PFSK-1 (cell line): ENCODE results near the gene C9orf152.

ENCODE experiments used
- FOXP2 ChIP-seq: optimal IDR thresholded peaks from 2 replicates; pipeline ENCODE3; 2011; ENCODE audit warnings: borderline replicate concordance, control low read depth, inconsistent platforms; ENCODE audit not compliant: insufficient read depth; ENCODE audit errors: extremely low read length, extremely low read depth
- POLR2AphosphoS5 ChIP-seq: IDR thresholded peaks from 2 replicates; pipeline ENCODE4 v1.6.1; 2012; ENCODE audit warnings: low read depth, mild to moderate bottlenecking, control low read depth, low read length, moderate library complexity
- SIN3A ChIP-seq: IDR thresholded peaks from 2 replicates; pipeline ENCODE4 v1.6.1; 2012; ENCODE audit warnings: mild to moderate bottlenecking, low read length, moderate library complexity, borderline replicate concordance; ENCODE audit not compliant: insufficient read depth
- TAF1 ChIP-seq: IDR thresholded peaks from 2 replicates; pipeline ENCODE4 v1.6.1; 2012; ENCODE audit warnings: low read length, control low read depth, borderline replicate concordance; ENCODE audit not compliant: insufficient read depth
- TF ChIP-seq, protein P1 (sequence below), 2 experiments: IDR thresholded peaks; 2 replicates each; pipeline versions ENCODE4 v1.6.1 to v1.8.0; 2011 to 2012; ENCODE audit warnings: low read depth in 2 of 2, low read length in 2 of 2, control low read depth in 1 of 2, inconsistent platforms in 1 of 2, mild to moderate bottlenecking in 1 of 2, moderate library complexity in 1 of 2; ENCODE audit not compliant: insufficient read depth in 1 of 2

Gene C9orf152

GRCh38 chr9:110180511-110181434 lies 27.2 kb downstream of the C9orf152 start:
- TF ChIP-seq POLR2AphosphoS5 = no peak
- TF ChIP-seq FOXP2 = no peak
- TF ChIP-seq TAF1 = no peak
- TF ChIP-seq, protein P1, sequence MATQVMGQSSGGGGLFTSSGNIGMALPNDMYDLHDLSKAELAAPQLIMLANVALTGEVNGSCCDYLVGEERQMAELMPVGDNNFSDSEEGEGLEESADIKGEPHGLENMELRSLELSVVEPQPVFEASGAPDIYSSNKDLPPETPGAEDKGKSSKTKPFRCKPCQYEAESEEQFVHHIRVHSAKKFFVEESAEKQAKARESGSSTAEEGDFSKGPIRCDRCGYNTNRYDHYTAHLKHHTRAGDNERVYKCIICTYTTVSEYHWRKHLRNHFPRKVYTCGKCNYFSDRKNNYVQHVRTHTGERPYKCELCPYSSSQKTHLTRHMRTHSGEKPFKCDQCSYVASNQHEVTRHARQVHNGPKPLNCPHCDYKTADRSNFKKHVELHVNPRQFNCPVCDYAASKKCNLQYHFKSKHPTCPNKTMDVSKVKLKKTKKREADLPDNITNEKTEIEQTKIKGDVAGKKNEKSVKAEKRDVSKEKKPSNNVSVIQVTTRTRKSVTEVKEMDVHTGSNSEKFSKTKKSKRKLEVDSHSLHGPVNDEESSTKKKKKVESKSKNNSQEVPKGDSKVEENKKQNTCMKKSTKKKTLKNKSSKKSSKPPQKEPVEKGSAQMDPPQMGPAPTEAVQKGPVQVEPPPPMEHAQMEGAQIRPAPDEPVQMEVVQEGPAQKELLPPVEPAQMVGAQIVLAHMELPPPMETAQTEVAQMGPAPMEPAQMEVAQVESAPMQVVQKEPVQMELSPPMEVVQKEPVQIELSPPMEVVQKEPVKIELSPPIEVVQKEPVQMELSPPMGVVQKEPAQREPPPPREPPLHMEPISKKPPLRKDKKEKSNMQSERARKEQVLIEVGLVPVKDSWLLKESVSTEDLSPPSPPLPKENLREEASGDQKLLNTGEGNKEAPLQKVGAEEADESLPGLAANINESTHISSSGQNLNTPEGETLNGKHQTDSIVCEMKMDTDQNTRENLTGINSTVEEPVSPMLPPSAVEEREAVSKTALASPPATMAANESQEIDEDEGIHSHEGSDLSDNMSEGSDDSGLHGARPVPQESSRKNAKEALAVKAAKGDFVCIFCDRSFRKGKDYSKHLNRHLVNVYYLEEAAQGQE (IDR thresholded peaks at IDR 0.05; ENCODE audit: insufficient read depth in 1 of 2, low read depth in 2 of 2, low read length in 2 of 2) = no peak
- TF ChIP-seq SIN3A = no peak

- TF ChIP-seq TAF1 = no peak
Measured at GRCh38 chr9:110179734-110180133, 28.2 kb downstream of the C9orf152 start.

- no peak for TF ChIP-seq TAF1
- TF ChIP-seq, protein P1 (IDR thresholded peaks at IDR 0.05; ENCODE audit: insufficient read depth in 1 of 2, low read depth in 2 of 2, low read length in 2 of 2) = no peak
- no peak for TF ChIP-seq SIN3A
Measured at GRCh38 chr9:110178281-110178680, 29.7 kb downstream of the C9orf152 start.

GRCh38 chr9:110175275-110175968 lies 32.5 kb downstream of the C9orf152 start:
- TF ChIP-seq, protein P1 (IDR thresholded peaks at IDR 0.05; ENCODE audit: insufficient read depth in 1 of 2, low read depth in 2 of 2, low read length in 2 of 2) = no peak
- no peak for TF ChIP-seq POLR2AphosphoS5
- no peak for TF ChIP-seq FOXP2
- TF ChIP-seq TAF1 = no peak
- TF ChIP-seq SIN3A = no peak

- TF ChIP-seq FOXP2 (no peak), POLR2AphosphoS5 (no peak), SIN3A (no peak), TAF1 (no peak)
- TF ChIP-seq, protein P1 (IDR thresholded peaks at IDR 0.05; ENCODE audit: insufficient read depth in 1 of 2, low read depth in 2 of 2, low read length in 2 of 2) = no peak
Measured at GRCh38 chr9:110173322-110173642, 34.7 kb downstream of the C9orf152 start.
